HUES64 (cell line): Measurements from ENCODE around the gene SPRED1.

Source experiments
- H3K27ac ChIP-seq: 2 replicates; pipeline ENCODE4 v1.7.0; 2013; ENCODE audit warnings: low read depth, low read length, inconsistent platforms
- H3K27me3 ChIP-seq: 2 replicates; pipeline ENCODE4 v1.6.1; 2013; ENCODE audit warnings: mild to moderate bottlenecking, low read length; ENCODE audit not compliant: insufficient read depth
- H3K36me3 ChIP-seq: 2 replicates; pipeline ENCODE4 v1.6.1; 2013; ENCODE audit warnings: mild to moderate bottlenecking, low read length; ENCODE audit not compliant: insufficient read depth
- H3K4me1 ChIP-seq: 2 replicates; pipeline ENCODE4 v1.6.1; 2013; ENCODE audit warnings: mild to moderate bottlenecking, low read length, moderate library complexity; ENCODE audit not compliant: insufficient read depth
- H3K4me3 ChIP-seq: 2 replicates; pipeline ENCODE4 v1.5.1; 2013; ENCODE audit warnings: mild to moderate bottlenecking, low read length, moderate library complexity
- H3K9ac ChIP-seq: 2 replicates; pipeline ENCODE4 v1.6.1; 2013; ENCODE audit warnings: mild to moderate bottlenecking, low read depth, low read length
- H3K9me3 ChIP-seq: 2 replicates; pipeline ENCODE4 v1.6.1; 2013; ENCODE audit warnings: low read depth, low read length; ENCODE audit not compliant: insufficient read depth
- WGBS: fragments of 150-250, 120-280 bp; methylation state at CpG from one replicate; pipeline ENCODE4 v1.1.7; 2013; ENCODE audit warnings: missing lambda C conversion rate; 5-methylcytosine and 5-hydroxymethylcytosine counted together

The SPRED1 gene

GRCh38 chr15:38320181-38320580 lies 67.5 kb downstream of the SPRED1 start:
- no peaks in the 10 kb centered on the region for H3K27me3 ChIP-seq
- no peak overlapping the region for H3K4me3 ChIP-seq
- peaks cover 40% of the 10 kb centered on the region for H3K36me3 ChIP-seq

GRCh38 chr15:38320866-38321265 lies 68.2 kb downstream of the SPRED1 start:
- peaks cover 47% of the 10 kb centered on the region for H3K36me3 ChIP-seq
- no peak overlapping the region for H3K27ac ChIP-seq
- no peaks in the 10 kb centered on the region for H3K4me1 ChIP-seq
- H3K9ac ChIP-seq = no peak overlapping the region
- H3K4me3 ChIP-seq = no peak overlapping the region
- H3K9me3 ChIP-seq = no peaks in the 10 kb centered on the region
- no peaks in the 10 kb centered on the region for H3K27me3 ChIP-seq
- 97% methylated on average over 2 of the region's 2 CpGs for WGBS

More at GRCh38 chr15:38320181-38320580, 67.5 kb downstream of the SPRED1 start:
- no peaks in the 10 kb centered on the region for H3K4me1 ChIP-seq
- H3K9ac ChIP-seq = no peak overlapping the region
- no peaks in the 10 kb centered on the region for H3K9me3 ChIP-seq
- no peak overlapping the region for H3K27ac ChIP-seq

- Histone ChIP-seq H3K9me3 (no peaks in the 10 kb centered on the region), H3K27me3 (no peaks in the 10 kb centered on the region), H3K4me1 (no peaks in the 10 kb centered on the region), H3K27ac (no peak overlapping the region), H3K4me3 (no peak overlapping the region), H3K36me3 (peaks cover 78% of the 10 kb centered on the region), H3K9ac (no peak overlapping the region)
- 94% methylated on average over 4 of the region's 4 CpGs for WGBS
These were observed 71.3 kb downstream of the SPRED1 start for GRCh38 chr15:38323895-38324294.

- 96% methylated on average over 6 of the region's 7 CpGs for WGBS
- Histone ChIP-seq H3K27ac (no peak overlapping the region), H3K9me3 (no peaks in the 10 kb centered on the region), H3K4me3 (no peak overlapping the region), H3K27me3 (no peaks in the 10 kb centered on the region), H3K36me3 (peaks cover 86% of the 10 kb centered on the region), H3K9ac (no peak overlapping the region), H3K4me1 (no peaks in the 10 kb centered on the region)
These were observed 72.5 kb downstream of the SPRED1 start for GRCh38 chr15:38324939-38325647.

GRCh38 chr15:38325648-38325990 lies 73.0 kb downstream of the SPRED1 start:
- Histone ChIP-seq H3K9ac (no peak overlapping the region), H3K4me3 (no peak overlapping the region), H3K27ac (no peak overlapping the region), H3K27me3 (no peaks in the 10 kb centered on the region), H3K36me3 (peaks cover 89% of the 10 kb centered on the region), H3K9me3 (no peaks in the 10 kb centered on the region), H3K4me1 (no peaks in the 10 kb centered on the region)
- WGBS = 97% methylated on average over 1 of the region's 1 CpG

GRCh38 chr15:38332711-38333110 lies 80.1 kb downstream of the SPRED1 start:
- no peaks in the 10 kb centered on the region for H3K4me1 ChIP-seq
- H3K9ac ChIP-seq = no peak overlapping the region
- peaks cover 63% of the 10 kb centered on the region for H3K36me3 ChIP-seq
- H3K9me3 ChIP-seq = no peaks in the 10 kb centered on the region
- H3K27me3 ChIP-seq = no peaks in the 10 kb centered on the region
- 95% methylated on average over 1 of the region's 1 CpG for WGBS
- no peak overlapping the region for H3K27ac ChIP-seq
- H3K4me3 ChIP-seq = no peak overlapping the region

GRCh38 chr15:38335116-38335515 lies 82.5 kb downstream of the SPRED1 start:
- H3K27ac ChIP-seq = no peak overlapping the region
- H3K4me3 ChIP-seq = no peak overlapping the region
- H3K4me1 ChIP-seq = no peaks in the 10 kb centered on the region
- H3K9me3 ChIP-seq = no peaks in the 10 kb centered on the region
- WGBS = 0% methylated on average over 1 of the region's 1 CpG
- H3K36me3 ChIP-seq = peaks cover 50% of the 10 kb centered on the region
- no peaks in the 10 kb centered on the region for H3K27me3 ChIP-seq
- H3K9ac ChIP-seq = no peak overlapping the region

- 96% methylated on average over 1 of the region's 2 CpGs for WGBS
- no peaks in the 10 kb centered on the region for H3K9me3 ChIP-seq
- no peaks in the 10 kb centered on the region for H3K4me1 ChIP-seq
- no peaks in the 10 kb centered on the region for H3K27me3 ChIP-seq
- no peak overlapping the region for H3K4me3 ChIP-seq
- H3K36me3 ChIP-seq = peaks cover 56% of the 10 kb centered on the region
- H3K27ac ChIP-seq = no peak overlapping the region
- no peak overlapping the region for H3K9ac ChIP-seq
These were observed 91.7 kb downstream of the SPRED1 start for GRCh38 chr15:38344351-38344750.

- H3K9me3 ChIP-seq = no peaks in the 10 kb centered on the region
- peaks cover 72% of the 10 kb centered on the region for H3K36me3 ChIP-seq
- H3K4me3 ChIP-seq = no peak overlapping the region
- 96% methylated on average over 3 of the region's 3 CpGs for WGBS
- H3K9ac ChIP-seq = no peak overlapping the region
- H3K27ac ChIP-seq = no peak overlapping the region
- H3K27me3 ChIP-seq = no peaks in the 10 kb centered on the region
- no peaks in the 10 kb centered on the region for H3K4me1 ChIP-seq
These were observed 96.6 kb downstream of the SPRED1 start for GRCh38 chr15:38349251-38349650.

GRCh38 chr15:38351466-38351865 lies 98.8 kb downstream of the SPRED1 start:
- no peak overlapping the region for H3K9ac ChIP-seq
- H3K27ac ChIP-seq = no peak overlapping the region
- WGBS = 95% methylated on average over 8 of the region's 8 CpGs
- no peak overlapping the region for H3K4me3 ChIP-seq
- no peaks in the 10 kb centered on the region for H3K9me3 ChIP-seq
- no peaks in the 10 kb centered on the region for H3K27me3 ChIP-seq
- H3K36me3 ChIP-seq = peaks cover 60% of the 10 kb centered on the region
- no peaks in the 10 kb centered on the region for H3K4me1 ChIP-seq

- Histone ChIP-seq H3K9ac (no peak overlapping the region), H3K27ac (no peak overlapping the region), H3K27me3 (no peaks in the 10 kb centered on the region), H3K4me1 (no peaks in the 10 kb centered on the region), H3K36me3 (peaks cover 47% of the 10 kb centered on the region), H3K9me3 (no peaks in the 10 kb centered on the region), H3K4me3 (no peak overlapping the region)
- 82% methylated on average over 2 of the region's 3 CpGs for WGBS
These were observed 101.8 kb downstream of the SPRED1 start for GRCh38 chr15:38354315-38354929.
